Thyroid gland (tissue), 4 donors: ENCODE measurements around the gene SYT1. TPM values are rescaled to one million over a fixed set of nuclear protein-coding genes. Genes with fewer than 3 reads are reported as not detected.

ENCODE experiments used
- DNase-seq, 2 donors: peaks; one replicate each; pipeline ENCODE4 v3.0.0-alpha.2; 2019
- H3K27ac ChIP-seq, 3 donors: fragments of 200-600 bp; sonication (generic); 1 replicate in 2 of 3; 2 replicates in 1 of 3; pipeline ENCODE4 v1.5.1; 2016 to 2019; ENCODE audit warnings: mild to moderate bottlenecking in 1 of 3, moderate library complexity in 1 of 3
- H3K27me3 ChIP-seq: fragments of 200-600 bp; sonication (generic); one replicate; pipeline ENCODE4 v1.5.1; 2019
- H3K36me3 ChIP-seq, 2 donors: fragments of 200-600 bp; sonication (generic); one replicate each; pipeline ENCODE4 v1.5.1; 2016 to 2019
- H3K4me1 ChIP-seq, 2 donors: fragments of 200-600 bp; sonication (generic); one replicate each; pipeline ENCODE4 v1.5.1; 2017 to 2019
- H3K4me3 ChIP-seq, 3 donors: fragments of 200-600 bp; sonication (generic); replicated peaks in 1 of 3; 1 replicate in 2 of 3; 2 replicates in 1 of 3; pipeline ENCODE4 v1.5.1; 2016; ENCODE audit warnings: mild to moderate bottlenecking in 1 of 3
- H3K9me3 ChIP-seq: fragments of 200-600 bp; sonication (generic); one replicate; pipeline ENCODE4 v1.5.1; 2017
- CTCF ChIP-seq, 6 experiments: fragments of 200-600 bp in 3 of 6; fragments of 450-650 bp in 3 of 6; sonication (generic) in 3 of 6; IDR thresholded peaks; one replicate each; pipeline ENCODE4 v1.5.1; 2016 to 2019; ENCODE audit warnings: antibody characterized with exemption in 6 of 6, mild to moderate bottlenecking in 2 of 6, inconsistent platforms in 1 of 6, moderate library complexity in 1 of 6
- POLR2A ChIP-seq, 2 donors: fragments of 450-650 bp; IDR thresholded peaks; one replicate each; pipeline ENCODE4 v1.6.1; 2017; ENCODE audit warnings: antibody characterized with exemption in 2 of 2, mild to moderate bottlenecking in 2 of 2, moderate library complexity in 1 of 2
- WGBS, 2 donors: methylation state at CpG; one replicate each; pipeline ENCODE4 v1.1.5; 2017; 5-methylcytosine and 5-hydroxymethylcytosine counted together
- intact Hi-C: fragments of 100-400 bp; cut with DNase I; formaldehyde crosslinking; loops from one replicate; pipeline ENCODE4 v1.15.1; 2023
- total RNA-seq, 4 donors: library from RNA; depleted of rRNA; stranded (reverse); fragments of >200 nt; gene quantifications; one replicate each; pipeline ENCODE4 v1.2.3, GENCODE V29; 2016

Gene SYT1
- total RNA-seq, 4 donors from 2014 or later = 0.58 to 2.4 (median 1.2) TPM

DNA sequence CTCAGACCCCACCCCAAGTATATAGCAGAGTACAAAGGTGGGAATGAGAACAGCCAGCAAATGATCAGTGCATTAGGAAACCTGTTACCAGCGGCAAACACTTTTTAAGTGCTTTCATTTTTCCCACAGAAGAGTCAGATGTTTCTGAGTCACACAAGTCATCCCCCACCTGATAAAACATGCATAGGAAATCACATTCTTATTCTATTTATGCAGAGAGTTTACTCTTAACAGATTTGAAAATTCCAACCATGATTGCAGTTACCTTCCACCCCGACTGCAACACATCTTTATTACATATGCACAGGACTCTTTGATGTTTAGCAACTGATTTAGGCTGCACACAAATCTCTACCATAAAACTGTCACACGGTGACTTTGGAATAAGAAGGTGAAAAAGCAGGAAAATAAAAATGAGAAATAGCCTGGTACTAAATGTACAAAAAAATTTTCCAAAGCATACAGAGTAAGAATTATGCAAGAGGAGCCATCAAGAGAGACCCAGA, 589.8 kb downstream of the SYT1 start:
- H3K27ac ChIP-seq = no peak overlapping the region
- TF ChIP-seq POLR2A (IDR thresholded peaks at IDR 0.05) (no peak), CTCF (IDR thresholded peaks at IDR 0.05) (no peak)
- WGBS, 2 donors = 77 to 79% methylated on average over 3 of the region's 3 CpGs
- no peaks in the 10 kb centered on the region for H3K27me3 ChIP-seq
- intact Hi-C loops = no loop called here
- no peaks in the 10 kb centered on the region for H3K9me3 ChIP-seq
- H3K4me3 ChIP-seq = no peak overlapping the region
- peaks cover 0 to 5% of the 10 kb centered on the region in 2 donors for H3K4me1 ChIP-seq
- H3K36me3 ChIP-seq = no peaks in the 10 kb centered on the region
- DNase-seq = no peak

- H3K36me3 ChIP-seq = no peaks in the 10 kb centered on the region
- H3K27ac ChIP-seq = no peak overlapping the region
- TF ChIP-seq CTCF (IDR thresholded peaks at IDR 0.05) = no peak
- no peak for TF ChIP-seq POLR2A (IDR thresholded peaks at IDR 0.05)
- no peak for DNase-seq
- 81% methylated on average over 2 of the region's 2 CpGs for WGBS, 2 donors
- intact Hi-C loops = no loop called here
- no peak overlapping the region for H3K4me3 ChIP-seq
- no peaks in the 10 kb centered on the region for H3K9me3 ChIP-seq
- H3K27me3 ChIP-seq = no peaks in the 10 kb centered on the region
- peaks cover 0 to 5% of the 10 kb centered on the region in 2 donors for H3K4me1 ChIP-seq
Observed at GRCh38 chr12:79455286-79455685, 590.7 kb downstream of the SYT1 start.

- intact Hi-C loops = no loop called here
- Histone ChIP-seq H3K9me3 (no peaks in the 10 kb centered on the region), H3K4me3 (no peak overlapping the region), H3K36me3 (no peaks in the 10 kb centered on the region), H3K27ac (no peak overlapping the region), H3K4me1 (no peaks in the 10 kb centered on the region), H3K27me3 (no peaks in the 10 kb centered on the region)
- TF ChIP-seq POLR2A (IDR thresholded peaks at IDR 0.05) (no peak), CTCF (IDR thresholded peaks at IDR 0.05) (no peak)
- peak; percentile 12 to 38 for DNase-seq
- WGBS, 2 donors = 40 to 51% methylated on average over 4 of the region's 4 CpGs
Observed at GRCh38 chr12:79482323-79482722, 617.7 kb downstream of the SYT1 start.

DNA sequence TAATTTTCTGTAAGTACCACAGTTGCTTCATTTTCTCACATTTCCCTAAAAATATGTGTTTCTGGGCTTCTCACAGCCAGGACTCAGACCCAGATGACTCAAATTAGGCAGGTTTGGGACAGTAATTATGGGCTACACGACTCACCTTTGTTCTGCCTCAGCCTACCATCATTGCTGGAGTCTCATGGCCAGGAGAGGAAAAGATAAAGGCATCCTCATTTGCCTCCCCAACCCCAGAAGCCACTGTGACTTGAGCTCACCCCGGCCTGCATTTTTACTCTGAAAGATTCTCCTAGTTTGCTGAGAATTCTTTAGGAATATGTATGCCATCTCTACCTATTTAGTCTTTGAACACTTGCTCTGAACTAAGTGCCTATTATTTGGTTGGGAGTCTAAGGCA, 618.3 kb downstream of the SYT1 start:
- Histone ChIP-seq H3K27me3 (no peaks in the 10 kb centered on the region), H3K36me3 (no peaks in the 10 kb centered on the region), H3K4me3 (no peak overlapping the region), H3K4me1 (no peaks in the 10 kb centered on the region), H3K9me3 (no peaks in the 10 kb centered on the region), H3K27ac (no peak overlapping the region)
- intact Hi-C loops = no loop called here
- DNase-seq = no peak
- TF ChIP-seq CTCF (IDR thresholded peaks at IDR 0.05) = no peak
- 83 to 87% methylated on average over 2 of the region's 2 CpGs for WGBS, 2 donors

DNA sequence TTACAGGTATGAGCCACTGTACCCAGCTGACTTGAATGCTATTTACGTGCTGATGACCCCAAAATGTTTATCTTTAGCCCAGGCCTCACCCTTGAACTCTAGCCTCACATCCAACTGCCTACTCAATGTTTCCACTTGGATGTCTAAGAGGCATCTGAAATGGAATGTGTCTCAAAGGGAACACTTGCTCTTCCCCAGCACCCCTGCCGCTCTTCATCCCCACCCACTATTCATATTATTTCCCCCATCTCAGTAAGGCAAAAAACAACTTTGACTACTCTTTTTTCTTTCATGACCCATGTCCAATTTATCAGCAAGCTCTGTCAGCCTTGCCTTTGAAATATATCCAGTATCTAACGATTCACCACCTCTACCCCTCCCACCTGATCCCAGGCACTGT, 621.6 kb downstream of the SYT1 start:
- H3K27ac ChIP-seq = no peak overlapping the region
- H3K27me3 ChIP-seq = no peaks in the 10 kb centered on the region
- no peak for DNase-seq
- no peak overlapping the region for H3K4me3 ChIP-seq
- no peaks in the 10 kb centered on the region for H3K36me3 ChIP-seq
- no peaks in the 10 kb centered on the region for H3K9me3 ChIP-seq
- no peaks in the 10 kb centered on the region for H3K4me1 ChIP-seq
- WGBS, 2 donors = 79 to 86% methylated on average over 3 of the region's 3 CpGs
- TF ChIP-seq POLR2A (IDR thresholded peaks at IDR 0.05) = no peak
- TF ChIP-seq CTCF (IDR thresholded peaks at IDR 0.05) = no peak
- intact Hi-C loops = no loop called here
